GM12872 (cell line): Measurements from ENCODE around the gene CDCA4.

ENCODE experiments used
- TF ChIP-seq, protein P1 (sequence below): IDR thresholded peaks from 3 replicates; pipeline ENCODE4 v1.5.1; 2011; ENCODE audit warnings: low read depth, mild to moderate bottlenecking, low read length, moderate library complexity; ENCODE audit not compliant: insufficient read depth

CDCA4 gene

GRCh38 chr14:105060751-105061427 lies 40.0 kb upstream of the CDCA4 start:
- TF ChIP-seq, protein P1, sequence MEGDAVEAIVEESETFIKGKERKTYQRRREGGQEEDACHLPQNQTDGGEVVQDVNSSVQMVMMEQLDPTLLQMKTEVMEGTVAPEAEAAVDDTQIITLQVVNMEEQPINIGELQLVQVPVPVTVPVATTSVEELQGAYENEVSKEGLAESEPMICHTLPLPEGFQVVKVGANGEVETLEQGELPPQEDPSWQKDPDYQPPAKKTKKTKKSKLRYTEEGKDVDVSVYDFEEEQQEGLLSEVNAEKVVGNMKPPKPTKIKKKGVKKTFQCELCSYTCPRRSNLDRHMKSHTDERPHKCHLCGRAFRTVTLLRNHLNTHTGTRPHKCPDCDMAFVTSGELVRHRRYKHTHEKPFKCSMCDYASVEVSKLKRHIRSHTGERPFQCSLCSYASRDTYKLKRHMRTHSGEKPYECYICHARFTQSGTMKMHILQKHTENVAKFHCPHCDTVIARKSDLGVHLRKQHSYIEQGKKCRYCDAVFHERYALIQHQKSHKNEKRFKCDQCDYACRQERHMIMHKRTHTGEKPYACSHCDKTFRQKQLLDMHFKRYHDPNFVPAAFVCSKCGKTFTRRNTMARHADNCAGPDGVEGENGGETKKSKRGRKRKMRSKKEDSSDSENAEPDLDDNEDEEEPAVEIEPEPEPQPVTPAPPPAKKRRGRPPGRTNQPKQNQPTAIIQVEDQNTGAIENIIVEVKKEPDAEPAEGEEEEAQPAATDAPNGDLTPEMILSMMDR: no peak

DNA sequence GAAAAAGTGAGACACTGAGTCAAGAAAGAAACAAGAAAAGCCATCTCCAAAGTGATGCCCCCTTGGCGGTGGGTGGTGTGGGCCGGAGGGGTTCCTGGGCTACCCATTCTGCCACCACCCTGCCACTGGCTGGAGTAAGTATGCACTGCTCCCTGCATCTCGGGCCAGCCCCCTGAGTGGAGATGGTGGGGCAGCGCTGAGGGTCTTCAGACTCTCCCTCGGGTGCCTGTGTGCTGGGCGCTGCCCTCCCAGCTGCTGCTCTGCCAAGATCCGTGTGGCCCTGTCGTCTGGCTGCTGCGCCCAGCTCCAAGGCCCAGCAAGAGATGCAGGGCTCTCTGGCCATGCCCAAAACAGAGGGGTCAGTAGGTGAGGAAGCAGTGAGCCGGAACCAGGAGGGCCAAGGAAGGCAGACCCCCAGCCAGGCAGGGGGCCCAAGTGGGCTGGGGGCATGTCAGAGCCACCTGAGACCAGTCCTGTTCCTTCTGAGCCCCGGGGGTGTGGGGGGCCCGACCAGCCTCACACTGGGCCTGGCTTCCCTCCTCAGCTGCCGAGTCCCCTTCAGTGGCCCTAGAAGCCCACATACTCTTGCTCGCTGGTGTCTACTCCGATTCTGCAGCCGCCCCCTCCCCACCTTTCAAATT lies 39.2 kb upstream of the CDCA4 start:
- TF ChIP-seq, protein P1: no peak

- TF ChIP-seq, protein P1: no peak
Observed at GRCh38 chr14:105059035-105059924, 38.4 kb upstream of the CDCA4 start.

DNA sequence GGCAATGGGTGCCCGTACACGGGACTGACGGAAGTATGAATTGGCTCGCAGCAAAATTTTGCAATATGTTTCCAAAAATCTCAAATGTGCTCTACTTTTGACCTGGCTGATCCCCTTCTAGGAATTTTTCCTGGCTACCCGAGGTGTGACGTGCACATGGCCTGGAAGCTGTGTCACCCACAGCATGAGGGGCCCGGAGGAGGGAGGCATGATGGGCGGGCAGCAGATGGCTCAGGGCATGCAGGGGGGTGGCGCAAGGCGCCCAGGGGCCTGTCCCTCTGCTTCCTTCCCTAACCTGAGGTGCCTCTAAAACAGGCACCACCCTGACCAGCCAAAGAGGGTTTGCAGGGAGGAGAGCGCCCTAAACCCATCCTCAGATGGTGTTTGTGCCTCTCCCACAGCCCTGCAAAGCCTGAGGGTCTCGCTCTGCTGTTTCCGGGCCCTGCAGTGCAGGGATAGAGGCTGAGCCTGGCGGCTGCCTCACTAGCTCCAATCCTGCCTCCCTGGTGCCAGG lies 37.7 kb upstream of the CDCA4 start:
- TF ChIP-seq, protein P1: no peak

- TF ChIP-seq, protein P1: no peak
Observed at GRCh38 chr14:105056303-105056831, 35.5 kb upstream of the CDCA4 start.

DNA sequence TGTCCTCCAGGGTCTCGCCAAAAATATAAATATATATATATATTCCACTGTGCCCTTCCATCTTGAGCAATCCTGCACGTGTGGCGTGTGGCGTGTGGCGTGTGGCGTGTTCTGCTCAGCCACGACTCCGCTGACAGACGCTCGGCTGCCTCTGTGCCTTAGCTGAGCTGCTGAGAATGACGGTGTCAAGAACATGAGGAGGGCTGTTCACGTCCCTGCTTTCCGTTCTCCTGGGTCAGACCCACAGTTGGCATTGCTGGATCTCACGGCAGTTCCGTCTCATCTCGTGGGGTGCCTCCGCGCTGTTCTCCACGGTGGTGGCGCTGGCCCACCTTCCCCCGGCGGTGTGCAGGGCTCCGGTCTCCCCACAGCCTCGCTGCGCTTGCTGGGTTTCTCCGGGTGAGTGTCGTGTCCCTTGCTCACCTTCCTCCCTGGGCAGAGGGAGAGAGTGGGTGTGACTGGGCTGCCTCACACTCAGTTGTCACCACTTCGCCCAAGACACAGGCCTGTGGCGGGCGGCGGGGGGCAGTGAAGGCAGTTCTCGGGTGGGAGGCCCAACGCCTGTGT lies 34.9 kb upstream of the CDCA4 start:
- TF ChIP-seq, protein P1: no peak

DNA sequence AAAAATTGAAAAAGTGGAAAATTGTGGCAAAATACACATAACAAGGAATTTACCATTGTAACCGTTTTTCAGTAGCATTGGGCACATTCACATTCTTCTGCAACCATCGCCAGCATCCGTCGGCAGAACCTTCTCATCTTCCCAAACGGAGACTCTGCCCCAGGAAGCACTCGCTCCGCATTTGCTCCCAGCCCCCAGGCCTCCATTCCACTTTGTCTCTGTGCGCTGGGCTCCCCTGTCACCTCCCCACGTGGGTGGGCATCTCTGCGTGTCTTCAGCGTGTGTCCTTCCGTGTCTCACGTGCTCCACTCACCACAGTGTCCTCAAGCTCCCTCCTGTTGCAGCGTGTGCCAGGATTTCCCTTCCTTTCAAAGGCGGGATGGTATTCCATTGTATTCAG lies 34.5 kb upstream of the CDCA4 start:
- TF ChIP-seq, protein P1: no peak
